Panc1 (cell line): ENCODE data around the gene AHDC1. TPM values are rescaled to one million over a fixed set of nuclear protein-coding genes. Genes with fewer than 3 reads are reported as not detected.

Experiments used
- ATAC-seq: fragments of 200-7000 bp; cut with Tn5 transposase; 2 replicates; pipeline ENCODE4 v1.9.1; 2020; ENCODE audit warnings: mild to moderate bottlenecking, moderate library complexity
- BruUV-seq: library from RNA; stranded (reverse); fragments of 400-500 nt; replicated peaks from 2 replicates; lab custom pipeline; 2021; lab: Mats Ljungman, UMichigan
- CTCF ChIA-PET: fragments of 300-600 bp; sonication (Branson Sonifier 250); formaldehyde crosslinking; loops from one replicate; lab custom pipeline; 2022; ENCODE audit warnings: antibody characterized with exemption; lab: Charles Lee
- POLR2A ChIA-PET: fragments of 300-600 bp; sonication (Branson Sonifier 250); formaldehyde crosslinking; loops from one replicate; lab custom pipeline; 2022; ENCODE audit warnings: antibody characterized with exemption; lab: Charles Lee
- DNase-seq: peaks from one replicate; pipeline ENCODE4 v3.0.0-alpha.2; 2010; ENCODE audit warnings: low read depth, low spot score
- H3K27ac ChIP-seq: 2 replicates; pipeline ENCODE4 v1.5.1; 2011; ENCODE audit warnings: mild to moderate bottlenecking, low read length, inconsistent platforms
- H3K27me3 ChIP-seq: fragments of 200-500 bp; sonication (Bioruptor generic); 2 replicates; pipeline ENCODE4 v1.6.0; 2014; ENCODE audit warnings: low read length, inconsistent platforms; ENCODE audit not compliant: control insufficient read depth, insufficient read depth
- H3K36me3 ChIP-seq: fragments of 200-500 bp; sonication (Bioruptor generic); 2 replicates; pipeline ENCODE4 v1.5.1; 2014; ENCODE audit warnings: inconsistent platforms, mild to moderate bottlenecking, low read length, moderate library complexity; ENCODE audit not compliant: control insufficient read depth, insufficient read depth
- H3K4me1 ChIP-seq: 2 replicates; pipeline ENCODE4 v1.5.1; 2011; ENCODE audit warnings: inconsistent platforms, mild to moderate bottlenecking, low read length, moderate library complexity; ENCODE audit not compliant: control insufficient read depth, insufficient read depth
- H3K4me3 ChIP-seq, 2 experiments: 2 replicates each; pipeline ENCODE4 v1.5.1; 2011 to 2012; ENCODE audit warnings: low read depth in 2 of 2, low read length in 2 of 2, mild to moderate bottlenecking in 2 of 2, inconsistent platforms in 1 of 2, moderate library complexity in 1 of 2
- H3K9me3 ChIP-seq: fragments of 200-500 bp; sonication (Bioruptor generic); 2 replicates; pipeline ENCODE4 v1.5.1; 2014; ENCODE audit warnings: low read depth, mild to moderate bottlenecking, inconsistent platforms, low read length, moderate library complexity; ENCODE audit not compliant: control insufficient read depth, insufficient read depth
- POLR2AphosphoS5 ChIP-seq: IDR thresholded peaks from 2 replicates; pipeline ENCODE4 v1.6.1; 2012; ENCODE audit warnings: mild to moderate bottlenecking, low read depth, low read length, moderate library complexity
- SIN3A ChIP-seq: IDR thresholded peaks from 2 replicates; pipeline ENCODE4 v1.6.1; 2012; ENCODE audit warnings: low read depth, mild to moderate bottlenecking, low read length, moderate library complexity, borderline replicate concordance; ENCODE audit not compliant: insufficient read depth
- TCF7L2 ChIP-seq: IDR thresholded peaks from 2 replicates; pipeline ENCODE4 v1.6.1; 2011; ENCODE audit warnings: mild to moderate bottlenecking, low read depth, low read length, inconsistent platforms
- in situ Hi-C: cut with HindIII; loops from 2 replicates; pipeline ENCODE4 v1.10.0; 2016; ENCODE audit warnings: low sequenced_read_pairs, low pct_unique_long_range_greater_than_20kb
- intact Hi-C: fragments of 100-400 bp; cut with micrococcal nuclease; formaldehyde crosslinking; loops from one replicate; pipeline ENCODE4 v1.10.0; 2022; ENCODE audit not compliant: unreplicated experiment
- total RNA-seq: library from RNA; stranded (reverse); gene quantifications from one replicate; pipeline ENCODE4 v1.2.1, GENCODE V29; 2021; ENCODE audit not compliant: unreplicated experiment
- TF ChIP-seq, protein P1 (sequence below), 2 experiments: IDR thresholded peaks; 2 replicates each; pipeline ENCODE4 v1.6.1; 2011 to 2012; ENCODE audit warnings: low read depth in 2 of 2, control low read depth in 1 of 2, low read length in 1 of 2, mild to moderate bottlenecking in 1 of 2, moderate library complexity in 1 of 2; ENCODE audit not compliant: insufficient read depth in 1 of 2
- TF ChIP-seq, protein P2 (sequence below): fragments of 450-650 bp; IDR thresholded peaks from 2 replicates; pipeline ENCODE4 v1.5.1; 2017; ENCODE audit warnings: mild to moderate bottlenecking

AHDC1 gene
- total RNA-seq, 1 experiment from 2014 or later = 47.1 TPM

DNA sequence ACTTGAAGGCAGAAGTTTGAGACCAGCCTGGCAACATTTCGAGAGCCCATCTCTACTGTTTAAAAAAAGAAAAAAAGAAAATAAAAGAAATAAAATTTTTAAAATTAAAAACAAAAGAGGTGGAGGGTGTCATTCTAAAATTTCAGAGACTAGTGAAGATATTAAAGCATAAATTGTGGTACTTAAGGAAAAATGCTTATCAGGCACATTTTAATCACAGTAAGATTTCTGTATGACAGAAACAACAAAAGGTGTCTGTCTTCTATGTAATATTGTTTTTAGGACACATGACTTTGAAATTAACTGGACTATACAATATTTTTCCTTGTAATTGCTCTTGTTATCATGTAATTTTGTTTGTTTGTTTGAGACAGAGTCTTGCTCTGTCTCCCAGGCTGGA is 118.6 kb downstream of the AHDC1 start:
- CTCF ChIA-PET = no interaction called here
- DNase-seq = no peak
- intact Hi-C loops = loop anchor here (10.0 kb wide), 1 partner anchor 71 kb away; no protein-coding TSS in a partner anchor
- ATAC-seq = no peak
- peaks cover 4% of the 10 kb centered on the region; the same call in 1 of the 2 replicates for H3K36me3 ChIP-seq
- no peaks in the 10 kb centered on the region for H3K9me3 ChIP-seq
- no peak overlapping the region for H3K4me3 ChIP-seq
- no peak overlapping the region for H3K27ac ChIP-seq
- BruUV-seq = no TSS peak
- in situ Hi-C loops = no loop called here
- H3K4me1 ChIP-seq = peaks cover 10% of the 10 kb centered on the region; the same call in 1 of the 2 replicates
- POLR2A ChIA-PET = interaction anchor here (0.6 kb wide), 1 partner anchor 844 kb away, joined by 15 read pairs; no protein-coding TSS in a partner anchor
- no peaks in the 10 kb centered on the region for H3K27me3 ChIP-seq
- TF ChIP-seq, protein P1, sequence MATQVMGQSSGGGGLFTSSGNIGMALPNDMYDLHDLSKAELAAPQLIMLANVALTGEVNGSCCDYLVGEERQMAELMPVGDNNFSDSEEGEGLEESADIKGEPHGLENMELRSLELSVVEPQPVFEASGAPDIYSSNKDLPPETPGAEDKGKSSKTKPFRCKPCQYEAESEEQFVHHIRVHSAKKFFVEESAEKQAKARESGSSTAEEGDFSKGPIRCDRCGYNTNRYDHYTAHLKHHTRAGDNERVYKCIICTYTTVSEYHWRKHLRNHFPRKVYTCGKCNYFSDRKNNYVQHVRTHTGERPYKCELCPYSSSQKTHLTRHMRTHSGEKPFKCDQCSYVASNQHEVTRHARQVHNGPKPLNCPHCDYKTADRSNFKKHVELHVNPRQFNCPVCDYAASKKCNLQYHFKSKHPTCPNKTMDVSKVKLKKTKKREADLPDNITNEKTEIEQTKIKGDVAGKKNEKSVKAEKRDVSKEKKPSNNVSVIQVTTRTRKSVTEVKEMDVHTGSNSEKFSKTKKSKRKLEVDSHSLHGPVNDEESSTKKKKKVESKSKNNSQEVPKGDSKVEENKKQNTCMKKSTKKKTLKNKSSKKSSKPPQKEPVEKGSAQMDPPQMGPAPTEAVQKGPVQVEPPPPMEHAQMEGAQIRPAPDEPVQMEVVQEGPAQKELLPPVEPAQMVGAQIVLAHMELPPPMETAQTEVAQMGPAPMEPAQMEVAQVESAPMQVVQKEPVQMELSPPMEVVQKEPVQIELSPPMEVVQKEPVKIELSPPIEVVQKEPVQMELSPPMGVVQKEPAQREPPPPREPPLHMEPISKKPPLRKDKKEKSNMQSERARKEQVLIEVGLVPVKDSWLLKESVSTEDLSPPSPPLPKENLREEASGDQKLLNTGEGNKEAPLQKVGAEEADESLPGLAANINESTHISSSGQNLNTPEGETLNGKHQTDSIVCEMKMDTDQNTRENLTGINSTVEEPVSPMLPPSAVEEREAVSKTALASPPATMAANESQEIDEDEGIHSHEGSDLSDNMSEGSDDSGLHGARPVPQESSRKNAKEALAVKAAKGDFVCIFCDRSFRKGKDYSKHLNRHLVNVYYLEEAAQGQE (IDR thresholded peaks at IDR 0.05; ENCODE audit: insufficient read depth in 1 of 2, low read depth in 2 of 2, low read length in 1 of 2) = no peak
- TF ChIP-seq TCF7L2 (no peak), POLR2AphosphoS5 (no peak), SIN3A (no peak)
- TF ChIP-seq, protein P2, sequence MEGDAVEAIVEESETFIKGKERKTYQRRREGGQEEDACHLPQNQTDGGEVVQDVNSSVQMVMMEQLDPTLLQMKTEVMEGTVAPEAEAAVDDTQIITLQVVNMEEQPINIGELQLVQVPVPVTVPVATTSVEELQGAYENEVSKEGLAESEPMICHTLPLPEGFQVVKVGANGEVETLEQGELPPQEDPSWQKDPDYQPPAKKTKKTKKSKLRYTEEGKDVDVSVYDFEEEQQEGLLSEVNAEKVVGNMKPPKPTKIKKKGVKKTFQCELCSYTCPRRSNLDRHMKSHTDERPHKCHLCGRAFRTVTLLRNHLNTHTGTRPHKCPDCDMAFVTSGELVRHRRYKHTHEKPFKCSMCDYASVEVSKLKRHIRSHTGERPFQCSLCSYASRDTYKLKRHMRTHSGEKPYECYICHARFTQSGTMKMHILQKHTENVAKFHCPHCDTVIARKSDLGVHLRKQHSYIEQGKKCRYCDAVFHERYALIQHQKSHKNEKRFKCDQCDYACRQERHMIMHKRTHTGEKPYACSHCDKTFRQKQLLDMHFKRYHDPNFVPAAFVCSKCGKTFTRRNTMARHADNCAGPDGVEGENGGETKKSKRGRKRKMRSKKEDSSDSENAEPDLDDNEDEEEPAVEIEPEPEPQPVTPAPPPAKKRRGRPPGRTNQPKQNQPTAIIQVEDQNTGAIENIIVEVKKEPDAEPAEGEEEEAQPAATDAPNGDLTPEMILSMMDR = no peak

Other genes starting within 250 kb of the AHDC1 start
- 56.9 TPM for gene MAP3K6, start 237.2 kb downstream of the AHDC1 start, total RNA-seq
- not detected for gene FCN3, start 229.3 kb downstream of the AHDC1 start, total RNA-seq
- 0.13 TPM for gene CD164L2, start 220.8 kb downstream of the AHDC1 start, total RNA-seq
- gene GPR3, start 211.5 kb downstream of the AHDC1 start, total RNA-seq = 0.95 TPM
- gene WASF2, start 114.0 kb downstream of the AHDC1 start, total RNA-seq = 121 TPM
- 0.18 TPM for gene FGR, start 31.0 kb upstream of the AHDC1 start, total RNA-seq
- 39.1 TPM for gene IFI6, start 68.0 kb upstream of the AHDC1 start, total RNA-seq
- gene FAM76A, start 121.8 kb upstream of the AHDC1 start, total RNA-seq = 15.4 TPM
- 25.3 TPM for gene STX12, start 169.1 kb upstream of the AHDC1 start, total RNA-seq
- gene PPP1R8, start 226.6 kb upstream of the AHDC1 start, total RNA-seq = 59.7 TPM